Gastrocnemius medialis (tissue), 4 donors: ENCODE results near the gene PAK2. TPM values are rescaled to one million over a fixed set of nuclear protein-coding genes. Genes with fewer than 3 reads are reported as not detected.
A peak's percentile ranks its signal among the peaks of the same experiment; 100 is the strongest.

Experiments used
- ATAC-seq, 2 donors: fragments of 150-250 bp; one replicate each; pipeline ENCODE4 v1.9.1; 2016
- DNase-seq, 2 donors: peaks; one replicate each; pipeline ENCODE4 v3.0.0-alpha.2; 2019
- H3K27ac ChIP-seq, 4 donors: fragments of 200-600 bp; sonication (generic); 1 replicate in 1 of 4; 2 replicates in 3 of 4; pipeline ENCODE4 v1.5.1; 2016 to 2018; ENCODE audit warnings: mild to moderate bottlenecking in 2 of 4, moderate library complexity in 1 of 4
- H3K27me3 ChIP-seq, 3 donors: fragments of 200-600 bp; sonication (generic) in 2 of 3; 1 replicate in 1 of 3; 2 replicates in 2 of 3; pipeline versions ENCODE4 v1.5.1 to v1.6.0; 2016 to 2019; ENCODE audit warnings: mild to moderate bottlenecking in 1 of 3, moderate library complexity in 1 of 3
- H3K36me3 ChIP-seq, 2 donors: fragments of 200-600 bp; sonication (generic) in 1 of 2; one replicate each; pipeline ENCODE4 v1.5.1; 2017 to 2018
- H3K4me1 ChIP-seq, 2 donors: fragments of 200-600 bp; sonication (generic) in 1 of 2; one replicate each; pipeline ENCODE4 v1.5.1; 2016 to 2017; ENCODE audit warnings: mild to moderate bottlenecking in 2 of 2
- H3K4me3 ChIP-seq, 4 donors: fragments of 200-600 bp; sonication (generic) in 3 of 4; 1 replicate in 1 of 4; 2 replicates in 3 of 4; pipeline ENCODE4 v1.5.1; 2016 to 2019; ENCODE audit warnings: mild to moderate bottlenecking in 2 of 4
- H3K9me3 ChIP-seq, 3 donors: fragments of 200-600 bp; sonication (generic) in 2 of 3; 1 replicate in 1 of 3; 2 replicates in 2 of 3; pipeline ENCODE4 v1.5.1; 2016 to 2019
- POLR2A ChIP-seq, 2 donors: fragments of 450-650 bp; IDR thresholded peaks; one replicate each; pipeline ENCODE4 v1.6.1; 2017; ENCODE audit warnings: antibody characterized with exemption in 2 of 2, mild to moderate bottlenecking in 2 of 2, moderate library complexity in 2 of 2
- in situ Hi-C, 4 donors: fragments of 200-750 bp; cut with MboI; loops; one replicate each; pipeline versions ENCODE4 v1.15.0 to v1.8.0; 2017; ENCODE audit warnings: low sequenced_read_pairs in 4 of 4
- intact Hi-C: fragments of 100-400 bp; cut with DNase I; formaldehyde crosslinking; loops from one replicate; pipeline ENCODE4 v1.15.1; 2023; ENCODE audit warnings: low total_unique reads
- total RNA-seq, 4 donors: library from RNA; depleted of rRNA; stranded (reverse); fragments of >200 nt; gene quantifications; one replicate each; pipeline versions ENCODE4 v1.1.0 to v1.2.3, GENCODE V29; 2016
- TF ChIP-seq, protein P1 (sequence below), 5 experiments: fragments of 450-650 bp in 3 of 5; fragments of 200-600 bp in 2 of 5; sonication (generic) in 2 of 5; IDR thresholded peaks in 4 of 5; conservative IDR thresholded peaks in 1 of 5; 1 replicate in 4 of 5; 2 replicates in 1 of 5; pipeline ENCODE4 v1.5.1; 2016 to 2019; ENCODE audit warnings: antibody characterized with exemption in 5 of 5, mild to moderate bottlenecking in 3 of 5, moderate library complexity in 3 of 5

The PAK2 gene
- total RNA-seq, 4 donors from 2014 or later: 42.6 to 58.6 (median 50.1) TPM

DNA sequence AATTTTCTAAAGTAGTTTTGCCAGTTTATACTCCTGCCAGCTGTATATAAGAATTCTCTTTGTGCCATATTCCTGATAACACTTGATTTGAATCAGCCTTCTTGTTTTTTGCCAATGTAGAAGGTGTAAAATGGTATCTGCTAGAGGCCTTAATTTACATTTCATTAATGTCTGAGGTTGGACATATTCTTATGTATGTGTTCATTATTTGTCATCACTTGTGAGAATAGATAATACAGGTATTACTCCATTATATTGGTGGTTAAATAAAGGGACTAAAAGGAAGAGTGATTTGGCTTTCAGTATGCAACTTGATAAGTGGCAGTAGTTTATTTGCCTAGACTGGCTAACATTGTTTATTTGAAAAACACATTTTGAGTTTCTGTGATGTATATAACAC, 25.8 kb downstream of the PAK2 start:
- TF ChIP-seq POLR2A (IDR thresholded peaks at IDR 0.05): no peak
- TF ChIP-seq, protein P1, sequence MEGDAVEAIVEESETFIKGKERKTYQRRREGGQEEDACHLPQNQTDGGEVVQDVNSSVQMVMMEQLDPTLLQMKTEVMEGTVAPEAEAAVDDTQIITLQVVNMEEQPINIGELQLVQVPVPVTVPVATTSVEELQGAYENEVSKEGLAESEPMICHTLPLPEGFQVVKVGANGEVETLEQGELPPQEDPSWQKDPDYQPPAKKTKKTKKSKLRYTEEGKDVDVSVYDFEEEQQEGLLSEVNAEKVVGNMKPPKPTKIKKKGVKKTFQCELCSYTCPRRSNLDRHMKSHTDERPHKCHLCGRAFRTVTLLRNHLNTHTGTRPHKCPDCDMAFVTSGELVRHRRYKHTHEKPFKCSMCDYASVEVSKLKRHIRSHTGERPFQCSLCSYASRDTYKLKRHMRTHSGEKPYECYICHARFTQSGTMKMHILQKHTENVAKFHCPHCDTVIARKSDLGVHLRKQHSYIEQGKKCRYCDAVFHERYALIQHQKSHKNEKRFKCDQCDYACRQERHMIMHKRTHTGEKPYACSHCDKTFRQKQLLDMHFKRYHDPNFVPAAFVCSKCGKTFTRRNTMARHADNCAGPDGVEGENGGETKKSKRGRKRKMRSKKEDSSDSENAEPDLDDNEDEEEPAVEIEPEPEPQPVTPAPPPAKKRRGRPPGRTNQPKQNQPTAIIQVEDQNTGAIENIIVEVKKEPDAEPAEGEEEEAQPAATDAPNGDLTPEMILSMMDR (IDR thresholded peaks at IDR 0.05 in 4 of 5, conservative IDR thresholded peaks at IDR 0.05 in 1 of 5): no peak
- intact Hi-C loops: no loop called here
- H3K4me1 ChIP-seq: no peaks in the 10 kb centered on the region
- H3K9me3 ChIP-seq: no peaks in the 10 kb centered on the region
- in situ Hi-C loops: no loop called here
- H3K4me3 ChIP-seq: no peak overlapping the region
- no peaks in the 10 kb centered on the region for H3K36me3 ChIP-seq
- DNase-seq (no peak), ATAC-seq (no peak)
- H3K27ac ChIP-seq: no peak overlapping the region
- no peaks in the 10 kb centered on the region for H3K27me3 ChIP-seq

DNA sequence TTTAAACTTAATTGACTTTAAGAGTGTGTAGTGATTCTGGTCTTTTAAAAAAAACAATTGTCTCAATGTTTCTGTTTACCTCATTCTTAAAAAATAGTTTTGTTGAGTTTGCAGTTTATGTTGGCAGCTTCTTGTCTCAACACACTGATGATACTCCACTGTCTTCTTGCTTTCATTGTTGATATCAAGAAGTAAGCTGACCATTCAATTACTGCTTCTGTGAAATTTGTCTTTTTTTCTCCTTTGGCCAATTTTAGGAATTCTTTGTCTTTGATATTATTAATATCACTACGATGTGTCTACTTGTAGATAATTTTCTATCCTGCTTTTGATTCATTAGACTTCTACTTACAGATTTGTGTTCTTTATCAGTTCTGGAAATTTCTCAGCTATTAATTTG, 31.4 kb downstream of the PAK2 start:
- Histone ChIP-seq H3K9me3 (no peaks in the 10 kb centered on the region), H3K4me3 (no peak overlapping the region), H3K27ac (no peak overlapping the region), H3K4me1 (peaks cover 29 to 43% of the 10 kb centered on the region in 2 donors), H3K27me3 (no peaks in the 10 kb centered on the region), H3K36me3 (no peaks in the 10 kb centered on the region)
- intact Hi-C loops: no loop called here
- no peak for ATAC-seq
- no peak for DNase-seq
- in situ Hi-C loops: no loop called here
- TF ChIP-seq POLR2A (IDR thresholded peaks at IDR 0.05): no peak
- TF ChIP-seq, protein P1 (IDR thresholded peaks at IDR 0.05 in 4 of 5, conservative IDR thresholded peaks at IDR 0.05 in 1 of 5): no peak

DNA sequence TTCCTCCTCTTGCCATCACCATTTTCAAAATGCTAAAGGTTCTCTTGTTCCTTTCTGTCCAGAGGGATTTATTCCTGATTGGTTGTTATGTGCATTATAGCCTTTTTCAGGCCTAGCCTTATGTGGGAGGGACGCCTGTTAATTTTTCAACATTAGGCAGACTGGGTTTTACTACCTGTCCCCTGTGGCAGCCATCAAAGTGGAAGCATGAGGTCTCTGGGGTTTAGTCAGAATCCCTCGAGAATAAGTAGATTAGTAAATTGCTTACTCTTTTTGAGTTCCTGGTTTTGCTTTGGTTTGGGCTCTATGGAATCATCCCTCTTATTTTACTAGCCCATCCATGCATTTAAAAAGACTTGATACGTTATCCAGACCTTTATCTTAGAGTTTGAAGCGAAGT, 32.4 kb downstream of the PAK2 start:
- TF ChIP-seq, protein P1 (IDR thresholded peaks at IDR 0.05 in 4 of 5, conservative IDR thresholded peaks at IDR 0.05 in 1 of 5): no peak
- TF ChIP-seq POLR2A (IDR thresholded peaks at IDR 0.05): no peak
- intact Hi-C loops: no loop called here
- Histone ChIP-seq H3K36me3 (no peaks in the 10 kb centered on the region), H3K27ac (no peak overlapping the region), H3K9me3 (no peaks in the 10 kb centered on the region), H3K4me1 (peaks cover 32 to 43% of the 10 kb centered on the region in 2 donors), H3K27me3 (no peaks in the 10 kb centered on the region), H3K4me3 (no peak overlapping the region)
- ATAC-seq (no peak), DNase-seq (no peak)
- in situ Hi-C loops: no loop called here

DNA sequence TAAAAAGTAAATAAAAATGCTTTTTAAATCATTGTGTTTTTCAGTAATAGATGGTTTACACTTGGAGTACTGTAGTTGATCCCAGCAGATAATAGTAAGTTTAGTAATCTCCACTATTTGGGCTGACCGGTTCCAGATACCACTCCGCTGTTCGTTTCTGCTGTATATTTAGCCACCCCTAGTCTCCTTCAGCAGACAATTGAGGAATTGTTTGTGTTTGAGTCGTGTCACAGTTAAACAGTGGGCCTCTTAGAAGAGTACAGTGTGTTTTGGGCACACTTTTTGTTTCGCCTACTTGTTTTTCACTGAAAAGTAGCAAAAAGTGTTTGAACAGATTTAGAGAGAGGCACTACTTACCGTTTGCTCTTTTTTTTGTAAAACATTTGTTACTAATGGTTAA, 33.2 kb downstream of the PAK2 start:
- Histone ChIP-seq H3K4me1 (peaks cover 33 to 49% of the 10 kb centered on the region in 2 donors), H3K9me3 (no peaks in the 10 kb centered on the region), H3K4me3 (no peak overlapping the region), H3K27me3 (no peaks in the 10 kb centered on the region), H3K36me3 (no peaks in the 10 kb centered on the region), H3K27ac (no peak overlapping the region)
- TF ChIP-seq, protein P1 (IDR thresholded peaks at IDR 0.05 in 4 of 5, conservative IDR thresholded peaks at IDR 0.05 in 1 of 5): no peak
- TF ChIP-seq POLR2A (IDR thresholded peaks at IDR 0.05): no peak
- DNase-seq (no peak), ATAC-seq (no peak)
- intact Hi-C loops: no loop called here
- in situ Hi-C loops: no loop called here

DNA sequence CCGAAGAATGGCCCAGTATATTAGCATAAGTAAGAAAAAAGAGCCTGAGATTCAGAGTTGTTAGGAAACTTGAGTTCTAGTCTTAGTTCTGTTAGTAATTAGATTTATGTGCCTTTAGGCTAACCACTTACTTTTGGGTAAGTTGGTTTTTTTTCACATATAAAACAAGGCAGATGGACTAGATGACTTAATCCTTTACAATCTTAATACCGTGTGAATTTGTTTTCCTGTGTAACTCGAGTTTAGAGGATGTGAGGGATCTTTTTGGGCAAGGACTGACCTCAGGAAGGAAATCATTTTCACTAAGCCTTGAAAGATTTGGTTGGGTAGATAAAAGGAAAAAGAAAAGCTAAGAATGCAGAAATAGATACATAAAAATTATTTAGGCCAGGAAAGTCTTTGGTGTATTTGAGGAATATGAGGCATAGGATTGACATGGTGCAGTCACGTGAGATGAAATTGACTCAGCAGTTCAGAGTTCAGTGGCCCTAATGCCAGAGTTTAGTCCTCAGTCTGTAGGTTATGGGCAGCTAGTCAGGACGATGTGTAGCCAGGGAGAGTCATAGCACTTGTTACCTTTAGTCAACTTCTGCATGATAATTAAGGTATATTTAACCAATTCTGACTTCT, 34.6 kb downstream of the PAK2 start:
- no peak for TF ChIP-seq POLR2A (IDR thresholded peaks at IDR 0.05)
- TF ChIP-seq, protein P1 (IDR thresholded peaks at IDR 0.05 in 4 of 5, conservative IDR thresholded peaks at IDR 0.05 in 1 of 5): no peak
- Histone ChIP-seq H3K36me3 (no peaks in the 10 kb centered on the region), H3K27me3 (no peaks in the 10 kb centered on the region), H3K27ac (peak overlapping the region; percentile 62 to 66 (median 64)), H3K9me3 (no peaks in the 10 kb centered on the region), H3K4me3 (no peak overlapping the region), H3K4me1 (peaks cover 45 to 63% of the 10 kb centered on the region in 2 donors)
- intact Hi-C loops: no loop called here
- in situ Hi-C loops: no loop called here
- ATAC-seq: peak; percentile 63 to 89
- peak in 1 of 2 donors; percentile 24 for DNase-seq
